GM18505 (cell line): ENCODE results near the gene C2orf81.

ENCODE experiments used
- ATAC-seq: cut with Tn5 transposase; IDR thresholded peaks from one replicate; pipeline ENCODE4 v1.9.1; 2021; ENCODE audit not compliant: unreplicated experiment
- POLR2A ChIP-seq: IDR thresholded peaks from 4 replicates; pipeline ENCODE4 v1.6.1; 2011; ENCODE audit warnings: borderline replicate concordance; ENCODE audit not compliant: insufficient read depth, insufficient read length; ENCODE audit errors: extremely low read depth

C2orf81 gene

DNA sequence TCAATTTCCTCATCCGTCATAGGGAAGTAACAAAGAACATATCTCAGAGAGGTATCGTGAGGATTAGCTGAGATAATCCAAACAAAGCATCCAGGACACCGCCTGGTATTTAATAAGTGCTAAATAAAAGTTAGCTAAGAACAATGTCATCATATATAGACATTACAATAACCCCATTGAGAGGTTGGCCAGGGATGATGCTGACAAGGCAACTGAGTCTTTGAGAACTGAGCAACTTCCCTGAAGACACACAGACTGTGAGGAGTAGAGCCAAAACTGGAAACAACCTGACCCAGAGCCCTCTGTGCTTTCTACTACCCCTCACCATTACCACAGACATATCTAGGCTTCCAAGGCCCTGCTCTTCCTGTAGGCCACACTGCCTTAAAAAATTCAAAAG lies 39.7 kb downstream of the C2orf81 start:
- no peak for ATAC-seq
- TF ChIP-seq POLR2A, result no peak

DNA sequence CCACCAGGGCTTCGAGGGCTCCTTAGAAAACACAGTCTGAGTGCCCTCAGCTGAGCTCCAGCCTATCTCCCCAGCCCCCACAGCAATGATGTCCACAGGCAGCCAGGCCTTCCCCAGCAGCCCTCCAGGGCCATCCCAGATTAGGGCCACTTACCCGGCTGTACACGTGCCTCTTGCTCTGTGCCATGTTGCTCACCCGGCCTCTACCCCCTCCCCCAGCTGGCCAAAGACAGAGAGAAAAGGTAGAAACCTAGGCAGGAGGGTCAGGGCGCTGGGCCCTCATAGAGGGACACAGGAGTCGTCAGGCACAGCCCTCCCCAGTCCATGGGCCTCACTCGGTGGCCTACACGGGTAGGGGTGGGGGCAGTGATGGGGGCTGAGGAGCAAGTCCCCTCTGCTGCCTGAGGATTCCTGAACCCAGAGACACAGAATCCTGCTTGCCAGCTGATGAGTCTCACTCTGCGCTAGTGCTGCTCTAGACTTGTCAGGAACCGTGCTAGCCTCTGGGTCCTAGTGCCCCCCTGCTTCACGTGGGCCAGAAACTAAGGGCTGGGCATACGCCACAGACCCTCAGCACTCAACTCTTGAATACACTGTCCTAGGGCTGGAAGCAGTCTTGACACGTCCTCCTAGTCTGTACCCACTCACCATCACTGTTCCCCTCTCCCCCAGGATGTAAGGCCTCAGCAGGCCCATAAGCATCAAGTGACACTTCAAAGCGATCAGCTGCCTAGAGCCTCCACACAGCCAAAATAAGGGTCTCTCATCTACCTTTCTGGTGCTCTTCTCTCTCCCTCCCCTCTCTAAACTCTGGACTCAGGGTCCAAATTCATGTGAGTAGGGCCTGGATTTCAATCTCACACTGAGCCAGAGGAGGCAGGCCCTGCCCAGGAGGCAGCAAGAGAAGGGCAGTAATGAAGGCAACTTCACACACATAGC lies 41.3 kb downstream of the C2orf81 start, which contains the start of gene DCTN1:
Gene DCTN1, minus strand, starts transcription at position 461 of the 939 bp plus-strand sequence. Its CDS starts 274 bp downstream, at position 187.
- no peak for ATAC-seq
- no peak for TF ChIP-seq POLR2A

DNA sequence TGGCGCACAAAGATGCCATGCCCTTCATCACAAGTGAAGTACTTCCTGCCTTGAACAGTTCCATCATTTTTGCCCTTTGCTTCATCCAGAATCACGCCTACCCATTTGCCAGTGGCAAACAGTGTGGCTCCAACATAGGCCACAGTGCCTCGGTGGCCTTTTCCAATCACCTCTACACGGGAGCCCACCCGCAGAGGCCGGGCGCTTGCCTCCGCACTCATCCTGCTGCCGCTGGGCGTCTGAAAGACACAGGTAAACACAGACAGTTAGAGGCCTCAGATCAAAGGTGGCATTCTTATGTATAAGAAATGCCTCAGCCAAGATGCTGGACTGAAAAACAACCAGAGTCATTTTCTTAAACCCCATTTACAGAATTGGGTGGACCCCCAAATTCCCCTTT lies 43.4 kb downstream of the C2orf81 start:
- no peak for TF ChIP-seq POLR2A
- no peak for ATAC-seq

DNA sequence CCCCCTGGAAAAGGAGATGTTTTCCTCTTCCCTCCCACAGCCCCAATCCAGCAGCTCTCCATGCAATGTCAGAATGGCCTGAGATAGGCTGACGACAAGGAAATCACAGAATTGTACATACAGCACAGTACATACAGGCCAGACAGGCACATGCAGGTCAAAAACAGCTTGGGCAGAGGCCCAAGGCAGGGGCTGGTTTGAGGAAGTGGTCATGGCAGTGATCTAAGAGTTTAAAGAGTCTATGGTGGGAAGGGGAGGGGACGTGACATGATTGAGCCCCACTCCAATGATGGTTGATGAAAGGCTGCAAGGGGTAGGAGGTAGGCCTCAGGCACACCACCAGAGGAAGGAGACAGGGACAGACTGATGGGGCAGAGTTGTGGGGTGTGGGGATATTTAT lies 45.6 kb downstream of the C2orf81 start:
- no peak for TF ChIP-seq POLR2A
- ATAC-seq, result no peak

DNA sequence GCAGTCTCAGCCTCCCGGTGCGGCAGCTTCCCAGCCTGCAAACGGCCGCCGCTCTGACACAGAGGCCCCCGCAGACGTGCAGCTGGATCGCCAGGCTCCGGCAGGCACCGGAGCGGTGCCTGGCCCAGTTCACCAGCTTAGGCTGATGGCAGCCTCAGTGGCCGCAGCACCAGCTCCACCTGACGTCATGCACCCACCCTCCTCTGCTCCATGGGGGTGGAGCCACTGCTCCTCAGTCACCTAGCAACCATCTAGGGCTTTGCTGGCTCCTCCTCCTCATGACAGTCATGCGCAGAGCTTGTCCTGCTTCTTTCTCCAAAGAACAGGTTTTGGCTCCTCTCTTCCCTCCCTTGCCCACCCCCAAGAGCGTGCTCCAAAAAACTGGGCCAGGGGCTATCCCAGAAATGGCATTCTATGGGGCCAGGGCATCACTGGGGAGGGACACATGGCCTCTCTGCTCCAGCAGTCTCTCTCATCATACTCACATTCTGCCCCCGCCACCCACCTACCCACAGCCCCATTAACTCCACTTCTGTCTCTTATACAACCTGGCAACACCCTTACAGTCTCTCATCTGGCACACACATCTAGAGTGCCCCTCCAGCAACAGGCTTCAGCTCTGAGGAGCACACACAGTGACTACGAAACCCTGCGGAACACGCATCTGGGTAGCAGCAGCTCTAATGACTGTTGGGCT lies 46.8 kb downstream of the C2orf81 start:
- no peak for TF ChIP-seq POLR2A
- ATAC-seq, result no peak

DNA sequence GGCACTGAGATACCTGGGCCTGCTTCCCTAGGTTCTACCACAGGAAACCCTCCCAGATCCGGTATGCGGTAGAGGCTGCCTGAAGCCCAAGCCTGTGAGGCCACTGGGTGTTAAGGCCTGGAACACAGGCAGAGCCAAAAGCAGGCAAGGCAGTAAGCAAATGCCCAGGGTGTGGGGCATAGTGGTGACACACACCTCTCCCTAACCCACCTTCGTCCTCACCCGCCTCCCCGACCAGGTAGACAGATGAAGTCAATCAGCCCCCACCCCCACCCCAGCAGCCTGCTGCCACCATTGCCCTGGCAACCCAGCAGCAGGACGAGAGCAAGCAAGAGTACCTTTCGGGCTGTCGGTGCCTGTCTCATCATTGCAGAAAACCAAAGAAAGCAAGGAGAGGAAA lies 47.4 kb downstream of the C2orf81 start:
- no peak for TF ChIP-seq POLR2A
- ATAC-seq, result no peak

DNA sequence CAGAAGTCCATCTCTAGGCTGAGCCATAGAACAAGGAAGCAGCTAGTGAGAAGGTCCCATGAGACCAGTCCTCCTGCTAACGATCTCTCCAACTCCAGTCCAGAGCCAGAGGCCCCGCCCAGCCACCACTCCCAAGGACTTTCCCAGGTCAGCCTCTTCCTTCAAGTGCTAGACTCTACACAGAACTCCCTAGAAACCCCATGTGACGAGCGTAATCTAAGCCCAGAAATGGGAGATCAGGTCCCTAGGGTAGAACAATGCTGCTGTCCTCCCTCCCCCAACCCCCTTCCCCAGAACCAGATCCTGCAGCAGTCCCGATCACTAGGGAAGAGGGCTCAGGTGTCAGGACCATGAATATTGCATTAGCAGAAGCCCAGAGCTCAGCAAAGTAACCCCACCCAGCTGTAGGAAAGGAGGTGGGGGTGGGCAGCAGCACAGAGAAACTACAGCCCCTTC lies 48.2 kb downstream of the C2orf81 start:
- ATAC-seq, result no peak
- no peak for TF ChIP-seq POLR2A

DNA sequence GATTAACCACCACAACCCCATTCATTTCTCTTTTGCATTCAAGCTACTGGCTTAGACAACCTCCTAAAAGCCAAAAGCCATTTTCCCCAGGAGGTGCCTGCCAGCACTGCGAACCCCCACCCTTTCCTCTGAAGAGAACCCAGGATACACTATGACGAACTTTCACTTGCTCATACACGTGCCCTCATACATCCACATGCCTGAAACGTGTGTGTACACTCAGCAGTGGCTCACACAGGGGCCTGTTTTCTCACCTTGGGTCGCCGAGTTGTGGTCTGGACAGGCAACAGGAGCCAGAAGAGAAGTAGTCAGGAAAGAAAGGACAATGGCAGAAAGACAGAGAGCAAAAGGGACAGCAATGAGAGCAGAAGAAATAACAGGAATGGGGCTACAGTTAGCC lies 48.7 kb downstream of the C2orf81 start:
- ATAC-seq, result no peak
- TF ChIP-seq POLR2A, result no peak

DNA sequence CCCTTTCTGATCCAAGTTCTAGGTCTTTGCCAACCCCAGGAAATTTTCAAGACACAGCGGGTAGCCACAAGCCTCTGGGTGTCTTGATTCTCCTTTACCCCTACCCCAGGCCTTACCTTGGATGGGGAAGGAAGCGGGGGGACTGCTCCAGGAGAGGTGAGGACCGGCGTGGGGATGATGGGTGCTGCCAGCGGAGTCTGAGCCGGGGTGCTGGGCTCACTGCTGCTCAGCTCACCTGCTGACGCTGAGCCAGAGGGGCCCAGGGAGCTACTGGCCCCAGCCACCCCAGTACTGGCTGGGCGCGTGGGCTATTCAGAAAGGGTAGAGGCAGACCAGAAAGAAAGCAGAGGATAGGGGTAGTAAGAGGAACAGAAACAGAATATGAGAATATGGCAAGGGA lies 50.0 kb downstream of the C2orf81 start:
- ATAC-seq, result no peak
- TF ChIP-seq POLR2A, result no peak

DNA sequence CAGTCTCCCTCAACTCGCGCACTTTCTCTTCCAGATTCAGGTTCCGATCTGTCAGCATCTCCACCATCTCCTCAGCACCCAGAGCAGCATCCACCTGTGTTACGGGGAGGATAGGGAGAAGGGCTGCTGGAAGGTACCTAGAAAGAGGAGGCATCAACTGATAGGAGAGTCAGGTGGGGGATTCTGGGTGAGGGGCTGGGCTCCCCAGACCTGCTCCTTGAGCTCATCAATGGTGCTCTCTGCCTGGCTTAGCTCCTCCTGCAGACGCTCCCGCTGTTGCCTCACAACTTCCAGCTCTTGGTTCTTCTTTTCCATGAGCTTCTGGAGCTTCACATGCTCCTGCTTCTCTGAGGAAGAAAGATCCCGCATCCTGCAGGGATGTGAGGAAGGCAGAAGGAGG lies 51.4 kb downstream of the C2orf81 start:
- no peak for ATAC-seq
- TF ChIP-seq POLR2A, result no peak

DNA sequence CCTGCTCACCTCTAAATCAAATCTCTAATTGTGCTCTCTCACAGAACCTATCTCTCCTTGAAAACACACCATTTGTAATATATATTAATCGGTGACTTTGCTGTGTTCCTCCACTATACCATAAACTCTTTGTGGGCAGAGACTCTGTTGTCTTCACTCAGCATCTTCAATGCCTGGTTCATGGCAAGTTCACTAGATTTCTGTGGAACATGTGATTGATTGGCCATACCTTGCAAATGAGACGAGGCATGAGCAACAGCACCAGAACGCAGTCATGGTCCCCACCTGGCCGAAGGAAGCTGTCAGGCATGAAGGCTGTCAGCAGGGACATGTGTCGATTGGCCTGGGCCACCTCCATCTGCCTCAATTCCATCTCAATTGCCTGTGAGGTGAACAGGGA lies 52.9 kb downstream of the C2orf81 start:
- no peak for ATAC-seq
- no peak for TF ChIP-seq POLR2A

DNA sequence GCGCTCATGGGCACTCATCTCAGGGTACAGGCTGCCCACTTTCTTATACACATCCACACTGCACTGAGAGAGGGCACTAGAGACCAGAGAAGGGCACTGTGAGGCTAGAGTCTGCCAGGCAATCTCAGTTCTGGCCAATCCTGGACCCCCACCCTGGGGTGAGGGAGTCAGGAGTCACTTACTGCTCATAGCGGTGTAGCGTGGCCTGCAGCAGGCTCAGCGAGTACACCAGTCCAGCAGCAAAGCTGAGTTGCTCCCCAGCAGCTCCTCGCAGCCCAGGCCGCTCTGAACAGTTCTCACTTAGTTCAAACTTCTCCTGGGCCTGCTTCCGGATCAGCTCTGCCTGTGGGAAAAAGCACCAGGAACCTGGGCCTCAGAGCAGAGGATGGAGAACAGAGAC lies 53.6 kb downstream of the C2orf81 start:
- no peak for TF ChIP-seq POLR2A
- ATAC-seq, result no peak

DNA sequence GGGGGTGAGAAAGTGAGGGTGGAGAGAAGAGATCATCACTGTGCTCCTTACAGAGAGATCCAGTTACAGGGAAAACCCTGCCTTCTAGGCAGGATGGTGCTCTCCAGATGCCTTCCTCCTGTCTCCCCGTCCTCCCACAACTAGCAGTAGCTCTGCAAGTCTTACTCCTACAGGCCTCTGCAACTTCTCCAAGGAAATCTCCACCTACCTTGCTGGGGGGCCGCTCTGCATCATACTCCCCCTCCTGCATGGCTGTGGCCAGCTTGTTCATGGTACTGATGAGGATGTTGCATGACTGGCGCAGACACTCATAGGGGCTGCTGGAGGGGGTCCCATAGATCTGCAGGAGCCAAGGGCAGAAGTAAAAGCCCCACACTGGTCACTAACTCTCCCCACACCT lies 55.4 kb downstream of the C2orf81 start:
- no peak for ATAC-seq
- TF ChIP-seq POLR2A, result no peak

DNA sequence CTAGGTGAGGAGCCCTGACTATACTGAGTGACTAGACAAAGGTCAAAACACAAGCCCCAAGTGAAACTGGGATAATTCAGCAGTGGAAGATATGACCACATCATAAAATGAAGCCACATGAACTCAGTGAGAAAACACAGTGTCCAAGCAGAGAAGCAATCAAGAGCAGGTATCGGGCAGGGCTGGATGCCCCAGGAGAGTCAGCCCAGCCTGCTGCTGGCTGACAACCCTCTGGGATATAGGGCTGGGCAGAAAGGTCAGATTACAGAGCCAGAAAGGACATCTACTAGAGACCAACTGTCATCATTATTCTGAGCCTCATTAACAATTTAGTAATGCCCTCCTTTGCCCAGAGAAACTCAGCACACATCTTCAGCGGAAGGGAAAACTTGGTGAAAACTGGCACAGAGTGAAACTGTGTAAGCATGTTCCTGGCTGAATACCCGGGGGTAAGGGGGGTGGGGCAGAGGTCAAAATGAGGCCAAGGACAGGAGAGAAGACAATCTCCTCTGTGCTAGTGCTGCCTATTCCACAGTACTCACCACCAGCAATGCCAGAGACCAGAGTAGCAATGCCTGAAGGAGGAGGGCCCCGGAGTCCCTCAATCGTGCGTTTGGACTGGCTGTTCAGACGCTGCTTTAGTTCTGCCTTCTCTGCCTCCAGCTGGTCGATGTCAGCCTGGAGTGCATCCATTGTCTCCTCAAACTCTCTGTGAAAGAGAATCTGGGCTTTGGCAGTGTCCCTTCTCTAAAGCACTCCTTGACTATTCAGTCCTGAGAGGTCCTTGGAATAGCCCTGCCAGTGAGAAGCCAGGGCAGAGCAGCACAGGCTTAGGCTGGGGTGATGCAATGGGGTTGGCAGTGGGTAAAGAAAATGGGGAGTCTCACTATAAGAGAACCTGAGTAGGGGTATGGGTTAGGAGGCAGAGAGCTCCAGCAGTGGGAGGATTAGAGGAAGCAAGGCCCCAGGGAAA lies 56.6 kb downstream of the C2orf81 start:
- no peak for TF ChIP-seq POLR2A

More for the DNA sequence above, 56.6 kb downstream of the C2orf81 start:
- no peak for ATAC-seq
